Measurements from ENCODE around the gene ATG2B. TPM values are rescaled to one million over a fixed set of nuclear protein-coding genes. Genes with fewer than 3 reads are reported as not detected.

Gene ATG2B
- total and polyA plus RNA-seq, 7 donors = 1.8 to 27.1 (median 17.9) TPM

- intact Hi-C loops (cut with DNase I) = no loop called here
- Histone ChIP-seq H3K4me1 (no peaks in the 10 kb centered on the region), H3K27ac (no peak overlapping the region), H3K27me3 (no peaks in the 10 kb centered on the region), H3K9me3 (no peaks in the 10 kb centered on the region), H3K36me3 (peaks cover 0 to 43% (median 6%) of the 10 kb centered on the region in 4 donors), H3K4me3 (no peak overlapping the region)
- DNase-seq = no peak
- 38 to 70% methylated on average over 1 of the region's 1 CpG for WGBS, 2 donors
- no peak for TF ChIP-seq CTCF (IDR thresholded peaks at IDR 0.05)
- no peak for TF ChIP-seq EP300 (IDR thresholded peaks at IDR 0.05)
- TF ChIP-seq POLR2A (IDR thresholded peaks at IDR 0.05) = no peak
- TF ChIP-seq POLR2AphosphoS5 (IDR thresholded peaks at IDR 0.05) = no peak
These were observed 20.9 kb upstream of the ATG2B start for GRCh38 chr14:96384053-96384452.

DNA sequence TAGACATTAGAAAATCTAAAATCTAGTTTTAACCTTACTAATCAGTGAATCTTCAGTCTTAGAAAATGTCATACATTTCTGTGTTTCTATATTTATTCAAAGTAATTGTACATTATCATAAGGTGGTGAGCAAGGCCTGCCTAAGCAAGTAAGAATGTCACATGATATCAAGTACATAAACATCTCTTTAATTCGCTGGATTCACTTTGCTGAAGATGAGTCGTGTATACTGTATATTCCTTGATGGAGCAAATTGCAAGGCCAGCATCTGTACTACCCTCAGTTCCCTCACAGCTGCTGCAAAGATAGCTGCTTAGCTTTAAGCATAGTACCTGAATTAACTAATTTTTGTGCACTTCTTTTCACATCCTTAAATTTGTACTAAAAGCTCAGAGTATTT is 20.3 kb upstream of the ATG2B start:
- H3K27ac ChIP-seq = no peak overlapping the region
- H3K36me3 ChIP-seq = peaks cover 0 to 43% (median 6%) of the 10 kb centered on the region in 4 donors
- H3K9me3 ChIP-seq = no peaks in the 10 kb centered on the region
- H3K4me1 ChIP-seq = no peaks in the 10 kb centered on the region
- H3K4me3 ChIP-seq = no peak overlapping the region
- WGBS, 2 donors = 72 to 90% methylated on average over 2 of the region's 2 CpGs
- intact Hi-C loops (cut with DNase I) = no loop called here
- H3K27me3 ChIP-seq = no peaks in the 10 kb centered on the region
- DNase-seq = no peak
- no peak for TF ChIP-seq POLR2A (IDR thresholded peaks at IDR 0.05)
- no peak for TF ChIP-seq EP300 (IDR thresholded peaks at IDR 0.05)
- TF ChIP-seq POLR2AphosphoS5 (IDR thresholded peaks at IDR 0.05) = no peak
- TF ChIP-seq CTCF (IDR thresholded peaks at IDR 0.05) = no peak

DNA sequence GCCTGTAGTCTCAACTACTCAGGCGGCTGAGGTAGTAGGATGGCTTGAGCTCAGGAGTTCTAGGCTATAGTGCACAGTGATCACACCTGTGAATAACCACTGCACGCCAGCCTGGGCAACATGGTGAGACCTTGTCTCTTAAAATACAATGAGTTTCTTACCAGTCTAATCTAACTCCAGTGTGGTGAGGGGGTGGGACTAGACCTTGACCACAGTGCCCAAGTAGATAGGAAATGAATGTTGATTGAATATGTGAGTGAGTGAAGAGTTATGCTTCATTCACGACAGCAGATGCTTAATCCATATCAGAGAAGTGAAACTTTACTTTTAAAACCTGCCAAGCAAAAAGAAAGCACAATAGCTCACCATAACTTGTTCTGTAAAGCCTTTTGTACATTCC is 17.6 kb upstream of the ATG2B start:
- Histone ChIP-seq H3K9me3 (no peaks in the 10 kb centered on the region), H3K27ac (no peak overlapping the region), H3K4me3 (no peak overlapping the region), H3K27me3 (no peaks in the 10 kb centered on the region), H3K4me1 (no peaks in the 10 kb centered on the region), H3K36me3 (peaks cover 0 to 35% (median 6%) of the 10 kb centered on the region in 4 donors)
- TF ChIP-seq CTCF (IDR thresholded peaks at IDR 0.05) (no peak), POLR2AphosphoS5 (IDR thresholded peaks at IDR 0.05) (no peak), EP300 (IDR thresholded peaks at IDR 0.05) (no peak), POLR2A (IDR thresholded peaks at IDR 0.05) (no peak)
- intact Hi-C loops (cut with DNase I) = no loop called here
- WGBS, 2 donors = 79 to 91% methylated on average over 3 of the region's 3 CpGs
- DNase-seq = no peak

DNA sequence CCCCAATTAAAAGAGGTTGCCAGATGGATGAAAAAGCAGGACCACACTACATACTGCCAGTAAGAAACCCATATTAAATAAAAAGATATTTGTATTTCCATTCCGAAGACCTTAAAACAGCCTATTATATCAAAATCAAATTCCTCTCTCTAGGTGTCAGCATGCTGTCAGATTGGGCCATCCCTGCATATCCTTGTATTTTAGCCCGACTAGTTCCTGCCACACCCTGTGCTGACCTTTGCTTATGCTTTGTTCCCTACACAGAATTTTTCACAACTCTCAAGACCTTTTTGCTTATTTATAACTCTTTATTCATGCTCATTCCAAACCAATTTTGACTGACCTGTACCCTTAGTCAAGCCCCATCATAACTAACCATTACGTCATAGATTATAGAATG is 13.0 kb upstream of the ATG2B start:
- H3K4me3 ChIP-seq = no peak overlapping the region
- H3K27ac ChIP-seq = no peak overlapping the region
- no peaks in the 10 kb centered on the region for H3K9me3 ChIP-seq
- H3K4me1 ChIP-seq = no peaks in the 10 kb centered on the region
- WGBS, 2 donors = 39 to 78% methylated on average over 3 of the region's 3 CpGs
- H3K27me3 ChIP-seq = no peaks in the 10 kb centered on the region
- no peak for DNase-seq
- intact Hi-C loops (cut with DNase I) = no loop called here
- TF ChIP-seq POLR2A (IDR thresholded peaks at IDR 0.05) (no peak), EP300 (IDR thresholded peaks at IDR 0.05) (no peak), POLR2AphosphoS5 (IDR thresholded peaks at IDR 0.05) (no peak), CTCF (IDR thresholded peaks at IDR 0.05) (no peak)
- no peaks in the 10 kb centered on the region for H3K36me3 ChIP-seq

DNA sequence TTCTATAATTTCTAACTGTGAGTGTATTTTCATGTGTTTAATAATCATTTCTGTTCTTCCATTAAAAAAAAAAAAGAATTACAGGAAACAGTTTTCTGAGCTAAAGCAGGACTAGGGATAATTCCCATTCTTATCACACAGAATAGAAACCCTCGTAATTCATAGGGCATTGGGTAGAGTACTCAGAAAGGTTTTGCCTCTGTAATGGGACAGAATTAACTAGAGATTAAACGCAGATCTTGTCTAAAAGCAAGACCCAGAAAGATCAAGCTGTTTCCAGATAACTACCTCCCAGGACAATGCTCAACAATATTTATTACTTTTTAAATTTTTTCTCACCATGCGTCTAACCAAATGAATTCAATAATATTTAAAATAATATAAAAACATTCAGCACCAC is 10.4 kb upstream of the ATG2B start:
- TF ChIP-seq EP300 (IDR thresholded peaks at IDR 0.05) = no peak
- TF ChIP-seq POLR2AphosphoS5 (IDR thresholded peaks at IDR 0.05) = no peak
- TF ChIP-seq POLR2A (IDR thresholded peaks at IDR 0.05) = no peak
- no peak for TF ChIP-seq CTCF (IDR thresholded peaks at IDR 0.05)
- no peaks in the 10 kb centered on the region for H3K4me1 ChIP-seq
- no peaks in the 10 kb centered on the region for H3K9me3 ChIP-seq
- no peak overlapping the region for H3K27ac ChIP-seq
- intact Hi-C loops (cut with DNase I) = no loop called here
- H3K36me3 ChIP-seq = no peaks in the 10 kb centered on the region
- WGBS, 2 donors = 88 to 93% methylated on average over 3 of the region's 3 CpGs
- H3K27me3 ChIP-seq = no peaks in the 10 kb centered on the region
- H3K4me3 ChIP-seq = no peak overlapping the region
- no peak for DNase-seq
